22Rv1 (cell line): Measurements from ENCODE around the gene FAM83D.

Experiments used
- CTCF ChIP-seq: fragments of 450-650 bp; IDR thresholded peaks from 2 replicates; pipeline ENCODE4 v1.5.1; 2017; ENCODE audit warnings: mild to moderate bottlenecking
- ZFX ChIP-seq: fragments of 450-650 bp; IDR thresholded peaks from 2 replicates; pipeline ENCODE4 v1.6.1; 2017; ENCODE audit warnings: antibody characterized with exemption, borderline replicate concordance

GRCh38 chr20:38961530-38962043 lies 35.4 kb downstream of the FAM83D start:
- TF ChIP-seq CTCF (no peak), ZFX (no peak)
